ENCODE data around the gene PLCH1. TPM values are rescaled to one million over a fixed set of nuclear protein-coding genes. Genes with fewer than 3 reads are reported as not detected.

PLCH1 gene
- total and polyA plus RNA-seq, 10 of the 15 experiments (the other 5 are each of a cell fraction or from before 2014, with no cell fraction given), result 0.03 to 0.22 (median 0.04) TPM; not detected in 5

- TF ChIP-seq TBL1XR1 (IDR thresholded peaks at IDR 0.05; ENCODE audit: low read depth, low read length), result no peak
- TF ChIP-seq ZNF207 (IDR thresholded peaks at IDR 0.05; ENCODE audit: borderline replicate concordance), result no peak
These were observed 110.7 kb downstream of the PLCH1 start (continued) for GRCh38 chr3:155634121-155634719.

GRCh38 chr3:155631323-155632019 is 113.4 kb downstream of the PLCH1 start:
- H3K4me3 ChIP-seq, result no peak overlapping the region
- WGBS (ENCODE audit: insufficient coverage, insufficient replicate concordance, low lambda C conversion rate, missing lambda C conversion rate), result 31% methylated on average over 7 of the region's 7 CpGs
- no peak for DNase-seq (ENCODE audit: low read depth, low spot score)
- RAD21 ChIA-PET (ENCODE audit: unreplicated experiment), result no interaction called here
- SMC1A ChIA-PET (ENCODE audit: uncharacterized antibody, unreplicated experiment), result no interaction called here
- H3K4me2 ChIP-seq (ENCODE audit: control insufficient read depth, insufficient read depth), result no peak overlapping the region
- no peaks in the 10 kb centered on the region for H4K20me1 ChIP-seq (ENCODE audit: control insufficient read depth, insufficient read depth)
- H3K27me3 ChIP-seq (replicated peaks in 1 of 2; ENCODE audit: control insufficient read depth in 2 of 2, insufficient read depth in 2 of 2, low read length in 1 of 2), result no peaks in the 10 kb centered on the region
- BruUV-seq (replicated peaks), result no TSS peak
- H3K27ac ChIP-seq (ENCODE audit: control insufficient read depth, insufficient read depth), result no peak overlapping the region
- H2AFZ ChIP-seq (ENCODE audit: control insufficient read depth, low read depth, low read length), result no peak overlapping the region
- no peaks in the 10 kb centered on the region for H3K36me3 ChIP-seq (ENCODE audit: control insufficient read depth in 2 of 2, insufficient read depth in 2 of 2, low read length in 1 of 2)
- POLR2A ChIA-PET, result no interaction called here
- no peak for FAIRE-seq
- CTCF ChIA-PET, result no interaction called here
- H3K79me2 ChIP-seq (ENCODE audit: control insufficient read depth, insufficient read depth, low read length), result no peaks in the 10 kb centered on the region
- in situ Hi-C loops (cut with MboI) (no loop called here), intact Hi-C loops (cut with micrococcal nuclease; ENCODE audit: unreplicated experiment) (no loop called here)
- ATAC-seq, result no peak
- TF ChIP-seq SMC3 (IDR thresholded peaks at IDR 0.05; ENCODE audit: borderline replicate concordance, low read length) (no peak), IRF4 (IDR thresholded peaks at IDR 0.05; ENCODE audit: low read depth, low read length) (no peak), ZBTB4 (CRISPR knock-in tag; IDR thresholded peaks at IDR 0.05) (no peak), PML (IDR thresholded peaks at IDR 0.05; ENCODE audit: low read length) (no peak), SMAD5 (IDR thresholded peaks at IDR 0.05; ENCODE audit: low read depth) (no peak), BRCA1 (IDR thresholded peaks at IDR 0.05; ENCODE audit: low read depth, low read length) (no peak), RB1 (IDR thresholded peaks at IDR 0.05; ENCODE audit: borderline replicate concordance) (no peak)
- H3K4me1 ChIP-seq (ENCODE audit: control insufficient read depth, insufficient read depth, low read length), result no peaks in the 10 kb centered on the region
- H3K9ac ChIP-seq (ENCODE audit: control insufficient read depth, insufficient read depth, low read length), result no peak overlapping the region
- no peaks in the 10 kb centered on the region for H3K9me3 ChIP-seq (replicated peaks; ENCODE audit: control insufficient read depth, insufficient read depth, low read length)
